Neural crest cell (in vitro differentiated cells): ENCODE data around the gene HOXD9. TPM values are rescaled to one million over a fixed set of nuclear protein-coding genes. Genes with fewer than 3 reads are reported as not detected.

Source experiments
- DNase-seq: peaks from one replicate; pipeline ENCODE4 v3.0.0; 2021; ENCODE audit warnings: low read depth, mixed read lengths, low spot score
- H3K27ac Mint-ChIP-seq: one replicate; pipeline ENCODE4 v1.8.0; 2021; ENCODE audit warnings: mild to moderate bottlenecking, mixed read lengths; ENCODE audit not compliant: unreplicated experiment
- H3K27me3 Mint-ChIP-seq: 2 replicates; pipeline ENCODE4 v1.8.0; 2021; ENCODE audit warnings: low read depth, mild to moderate bottlenecking, mixed read lengths
- H3K36me3 Mint-ChIP-seq: 2 replicates; pipeline ENCODE4 v1.8.0; 2021; ENCODE audit warnings: low read depth, mild to moderate bottlenecking, mixed read lengths
- H3K4me1 Mint-ChIP-seq: 2 replicates; pipeline ENCODE4 v1.8.0; 2021; ENCODE audit warnings: mixed read lengths
- H3K4me3 Mint-ChIP-seq: one replicate; pipeline ENCODE4 v1.8.0; 2021; ENCODE audit warnings: mild to moderate bottlenecking, mixed read lengths
- H3K9me3 Mint-ChIP-seq: 2 replicates; pipeline ENCODE4 v1.8.0; 2021; ENCODE audit warnings: mixed read lengths
- total RNA-seq: library from RNA; stranded (reverse); gene quantifications from 2 replicates; pipeline ENCODE4 v1.2.1, GENCODE V29; 2021
- TF ChIP-seq, protein P1 (sequence below): fragments of 200-600 bp; sonication (generic); conservative IDR thresholded peaks from 2 replicates; pipeline ENCODE4 v1.5.0; 2021; ENCODE audit warnings: antibody characterized with exemption, mild to moderate bottlenecking

HOXD9 gene
- total RNA-seq, 1 donor from 2014 or later: not detected

DNA sequence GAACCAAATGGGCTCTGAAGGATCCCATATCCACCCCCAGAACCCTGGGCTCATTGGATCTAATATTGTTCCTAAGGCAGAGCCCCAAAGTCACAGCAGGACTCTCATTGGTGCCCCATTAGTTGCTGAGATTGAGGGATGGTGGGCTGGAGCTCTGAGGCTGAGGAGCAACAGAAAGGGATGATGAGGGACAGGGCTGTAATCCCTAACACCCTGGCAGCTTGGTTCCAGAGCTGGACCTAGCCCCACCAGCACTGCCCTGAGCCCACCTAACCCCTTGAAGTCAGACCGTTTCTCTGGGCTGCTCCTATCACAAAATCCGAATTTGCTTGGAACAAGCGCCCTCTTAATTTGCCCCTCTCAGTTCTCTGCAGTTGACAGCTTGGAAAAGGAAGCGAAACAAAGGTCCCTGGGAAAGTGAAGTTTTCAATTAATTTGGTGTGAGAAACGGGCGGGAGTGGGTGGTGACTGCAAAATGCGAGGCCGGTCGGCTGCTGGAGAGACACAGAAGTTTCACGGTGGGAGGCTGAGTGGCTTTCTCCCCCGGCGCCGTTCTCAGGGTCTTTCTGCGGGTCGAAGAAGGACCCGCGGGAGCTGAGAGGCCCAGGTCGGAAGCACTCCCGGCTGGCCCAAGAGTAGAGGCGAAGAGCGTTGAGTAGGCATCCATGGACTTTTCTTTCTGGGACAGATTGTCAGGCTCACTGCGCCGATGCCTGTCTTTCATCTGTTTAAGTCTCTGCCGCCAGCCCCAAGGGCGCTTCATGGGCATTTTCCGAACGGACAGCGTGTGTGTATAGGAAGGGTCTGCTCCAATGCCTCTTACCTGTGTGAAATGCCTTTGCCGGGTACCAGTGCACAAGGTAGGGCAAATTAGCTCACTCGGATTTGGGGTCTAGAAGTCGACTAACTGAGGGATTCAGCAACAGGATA lies 30.9 kb upstream of the HOXD9 start:
- TF ChIP-seq, protein P1, sequence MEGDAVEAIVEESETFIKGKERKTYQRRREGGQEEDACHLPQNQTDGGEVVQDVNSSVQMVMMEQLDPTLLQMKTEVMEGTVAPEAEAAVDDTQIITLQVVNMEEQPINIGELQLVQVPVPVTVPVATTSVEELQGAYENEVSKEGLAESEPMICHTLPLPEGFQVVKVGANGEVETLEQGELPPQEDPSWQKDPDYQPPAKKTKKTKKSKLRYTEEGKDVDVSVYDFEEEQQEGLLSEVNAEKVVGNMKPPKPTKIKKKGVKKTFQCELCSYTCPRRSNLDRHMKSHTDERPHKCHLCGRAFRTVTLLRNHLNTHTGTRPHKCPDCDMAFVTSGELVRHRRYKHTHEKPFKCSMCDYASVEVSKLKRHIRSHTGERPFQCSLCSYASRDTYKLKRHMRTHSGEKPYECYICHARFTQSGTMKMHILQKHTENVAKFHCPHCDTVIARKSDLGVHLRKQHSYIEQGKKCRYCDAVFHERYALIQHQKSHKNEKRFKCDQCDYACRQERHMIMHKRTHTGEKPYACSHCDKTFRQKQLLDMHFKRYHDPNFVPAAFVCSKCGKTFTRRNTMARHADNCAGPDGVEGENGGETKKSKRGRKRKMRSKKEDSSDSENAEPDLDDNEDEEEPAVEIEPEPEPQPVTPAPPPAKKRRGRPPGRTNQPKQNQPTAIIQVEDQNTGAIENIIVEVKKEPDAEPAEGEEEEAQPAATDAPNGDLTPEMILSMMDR: no peak
- Mint-ChIP-seq H3K9me3 (no peaks in the 10 kb centered on the region), H3K36me3 (peaks cover 2% of the 10 kb centered on the region), H3K27me3 (peaks cover 96% of the 10 kb centered on the region), H3K4me3 (peak overlapping the region; percentile 79), H3K4me1 (peaks cover 18% of the 10 kb centered on the region), H3K27ac (no peak overlapping the region)
- no peak for DNase-seq

DNA sequence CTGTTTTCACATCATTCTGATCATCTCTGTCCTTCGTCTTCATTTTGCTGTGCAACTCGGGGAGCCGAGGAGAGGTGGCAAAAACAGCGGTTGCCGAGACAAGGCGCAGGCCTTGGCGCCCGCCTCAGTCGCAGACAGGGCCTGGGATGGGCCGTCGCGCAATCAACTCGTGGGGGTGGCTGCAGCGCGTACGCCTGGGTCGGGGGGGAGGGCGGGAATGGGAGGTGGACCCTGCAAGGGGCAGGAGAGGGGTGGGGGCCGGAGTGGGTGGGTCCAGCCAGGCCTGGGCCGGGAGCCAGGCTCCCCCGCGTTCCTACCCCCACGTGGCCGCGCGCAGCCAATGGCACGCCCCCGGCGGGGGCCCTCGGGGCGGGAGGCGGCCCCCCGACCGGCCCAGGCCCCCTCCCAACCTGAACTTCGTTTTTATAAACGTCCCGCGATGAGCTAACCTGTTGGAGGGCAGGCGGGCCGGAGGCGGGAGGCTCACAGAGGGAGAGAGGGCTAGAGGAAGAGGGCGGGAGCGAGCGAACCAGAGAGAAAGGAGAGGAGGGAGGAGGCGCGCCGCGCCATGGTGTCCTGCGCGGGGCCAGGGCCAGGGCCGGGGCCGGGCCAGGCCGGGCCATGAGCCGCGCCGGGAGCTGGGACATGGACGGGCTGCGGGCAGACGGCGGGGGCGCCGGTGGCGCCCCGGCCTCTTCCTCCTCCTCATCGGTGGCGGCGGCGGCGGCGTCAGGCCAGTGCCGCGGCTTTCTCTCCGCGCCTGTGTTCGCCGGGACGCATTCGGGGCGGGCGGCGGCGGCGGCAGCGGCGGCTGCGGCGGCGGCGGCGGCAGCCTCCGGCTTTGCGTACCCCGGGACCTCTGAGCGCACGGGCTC lies 30.0 kb upstream of the HOXD9 start, which contains the start of gene HOXD13:
Gene HOXD13 (plus strand): TSS at position 452 of the 875 bp plus-strand sequence. CDS start 170 bp downstream, at position 622.
- DNase-seq: no peak
- TF ChIP-seq, protein P1: peak; percentile 32
- H3K9me3 Mint-ChIP-seq: no peaks in the 10 kb centered on the region
- H3K4me1 Mint-ChIP-seq: peaks cover 26% of the 10 kb centered on the region
- peaks cover 3% of the 10 kb centered on the region for H3K36me3 Mint-ChIP-seq
- no peak within 1 kb of the TSS for H3K27ac Mint-ChIP-seq
- H3K27me3 Mint-ChIP-seq: peaks cover 96% of the 10 kb centered on the region
- peak within 1 kb of the TSS; percentile 79 for H3K4me3 Mint-ChIP-seq

DNA sequence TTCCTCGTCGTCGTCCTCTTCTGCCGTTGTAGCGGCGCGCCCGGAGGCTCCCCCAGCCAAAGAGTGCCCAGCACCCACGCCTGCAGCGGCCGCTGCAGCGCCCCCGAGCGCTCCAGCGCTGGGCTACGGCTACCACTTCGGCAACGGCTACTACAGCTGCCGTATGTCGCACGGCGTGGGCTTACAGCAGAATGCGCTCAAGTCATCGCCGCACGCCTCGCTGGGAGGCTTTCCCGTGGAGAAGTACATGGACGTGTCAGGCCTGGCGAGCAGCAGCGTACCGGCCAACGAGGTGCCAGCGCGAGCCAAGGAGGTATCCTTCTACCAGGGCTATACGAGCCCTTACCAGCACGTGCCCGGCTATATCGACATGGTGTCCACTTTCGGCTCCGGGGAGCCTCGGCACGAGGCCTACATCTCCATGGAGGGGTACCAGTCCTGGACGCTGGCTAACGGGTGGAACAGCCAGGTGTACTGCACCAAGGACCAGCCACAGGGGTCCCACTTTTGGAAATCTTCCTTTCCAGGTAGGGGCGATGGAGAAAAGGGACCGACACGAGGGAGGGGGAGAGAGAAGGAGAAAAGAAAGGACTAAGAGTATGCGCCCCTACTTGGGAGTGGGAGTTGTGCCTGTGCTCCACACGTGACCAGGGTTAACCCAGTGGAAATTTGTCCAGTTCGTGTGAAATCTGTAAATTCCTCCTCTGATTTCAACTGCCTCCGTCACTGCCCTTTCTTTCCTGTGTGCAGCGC lies 29.2 kb upstream of the HOXD9 start:
- DNase-seq: no peak
- H3K27ac Mint-ChIP-seq: no peak overlapping the region
- H3K4me3 Mint-ChIP-seq: peak overlapping the region; percentile 5
- peaks cover 96% of the 10 kb centered on the region for H3K27me3 Mint-ChIP-seq
- TF ChIP-seq, protein P1: peak; percentile 4
- peaks cover 26% of the 10 kb centered on the region for H3K4me1 Mint-ChIP-seq
- H3K36me3 Mint-ChIP-seq: peaks cover 3% of the 10 kb centered on the region
- no peaks in the 10 kb centered on the region for H3K9me3 Mint-ChIP-seq

DNA sequence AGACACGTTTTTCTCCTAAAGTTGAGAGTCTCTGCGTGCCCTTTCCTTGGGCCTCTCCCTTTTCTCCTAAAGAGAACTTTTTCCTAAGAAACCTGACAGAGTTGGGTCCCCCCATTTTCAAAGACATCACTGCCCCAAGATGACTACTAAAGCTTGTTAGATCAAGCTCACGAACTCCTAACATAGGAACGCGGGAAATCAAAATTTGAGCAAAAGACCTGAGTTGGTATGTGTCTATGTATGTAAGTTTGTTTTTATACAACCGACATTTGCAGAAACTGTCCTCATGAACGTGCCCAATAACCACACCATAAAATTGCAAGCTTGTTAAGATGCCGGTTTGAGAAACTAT lies 28.6 kb upstream of the HOXD9 start:
- H3K9me3 Mint-ChIP-seq: no peaks in the 10 kb centered on the region
- H3K27ac Mint-ChIP-seq: no peak overlapping the region
- peaks cover 25% of the 10 kb centered on the region for H3K4me1 Mint-ChIP-seq
- H3K4me3 Mint-ChIP-seq: peak overlapping the region; percentile 5
- H3K36me3 Mint-ChIP-seq: peaks cover 3% of the 10 kb centered on the region
- H3K27me3 Mint-ChIP-seq: peaks cover 96% of the 10 kb centered on the region
- TF ChIP-seq, protein P1: no peak
- no peak for DNase-seq

DNA sequence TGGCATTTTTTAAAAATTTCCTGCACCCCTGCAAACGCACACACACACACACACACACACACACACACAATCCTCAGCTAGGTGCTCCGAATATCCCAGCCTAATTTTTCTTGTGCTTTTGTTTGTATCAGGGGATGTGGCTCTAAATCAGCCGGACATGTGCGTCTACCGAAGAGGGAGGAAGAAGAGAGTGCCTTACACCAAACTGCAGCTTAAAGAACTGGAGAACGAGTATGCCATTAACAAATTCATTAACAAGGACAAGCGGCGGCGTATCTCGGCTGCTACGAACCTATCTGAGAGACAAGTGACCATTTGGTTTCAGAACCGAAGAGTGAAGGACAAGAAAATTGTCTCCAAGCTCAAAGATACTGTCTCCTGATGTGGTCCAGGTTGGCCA lies 28.2 kb upstream of the HOXD9 start:
- Mint-ChIP-seq H3K4me1 (peaks cover 25% of the 10 kb centered on the region), H3K27me3 (peaks cover 96% of the 10 kb centered on the region), H3K9me3 (no peaks in the 10 kb centered on the region), H3K27ac (no peak overlapping the region), H3K4me3 (no peak overlapping the region), H3K36me3 (peaks cover 3% of the 10 kb centered on the region)
- no peak for DNase-seq
- TF ChIP-seq, protein P1: no peak
